ENCODE measurements around the gene MAS1L. TPM values are rescaled to one million over a fixed set of nuclear protein-coding genes. Genes with fewer than 3 reads are reported as not detected.

The MAS1L gene
- total RNA-seq, 1 experiment from 2014 or later, result not detected

DNA sequence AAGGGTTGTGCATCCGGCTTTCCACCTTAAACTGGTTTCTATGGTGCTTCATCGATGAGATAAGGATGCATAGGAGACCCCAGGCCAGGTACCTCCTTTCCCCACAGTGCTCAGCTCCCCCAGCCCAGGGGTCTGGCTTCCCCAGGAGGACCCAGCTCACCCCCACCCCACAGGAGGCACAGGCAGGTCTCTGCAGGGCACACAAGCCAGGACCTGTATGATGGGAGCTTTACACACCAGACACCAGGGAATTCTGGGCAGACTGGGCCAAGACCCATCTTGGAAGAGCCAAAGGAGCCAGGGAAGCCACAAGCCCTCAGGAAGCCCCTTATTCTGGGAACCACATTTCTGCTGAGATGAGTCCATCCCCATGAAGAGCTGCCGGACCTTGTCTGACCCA lies 42.2 kb upstream of the MAS1L start:
- intact Hi-C loops (cut with micrococcal nuclease), result no loop called here
- TF ChIP-seq SIN3A (IDR thresholded peaks at IDR 0.05; ENCODE audit: low read depth) (no peak), SRF (IDR thresholded peaks at IDR 0.05; ENCODE audit: low read depth) (no peak), YY1 (IDR thresholded peaks at IDR 0.05; ENCODE audit: extremely low read depth, insufficient replicate concordance, low read depth, low read length) (no peak), CBX3 (IDR thresholded peaks at IDR 0.05; ENCODE audit: low read depth) (no peak)
- ATAC-seq (no peak), DNase-seq (ENCODE audit: low read depth, low spot score) (no peak)
- no TSS peak for BruUV-seq (replicated peaks)
- RAD21 ChIA-PET (ENCODE audit: low non-redundant PET in 1 of 2, low total read pairs in 2 of 2, uncharacterized antibody in 2 of 2, unreplicated experiment in 2 of 2), result no interaction called here
- Histone ChIP-seq H3K9ac (ENCODE audit: low read length) (no peak overlapping the region), H3K79me2 (ENCODE audit: insufficient read depth, low read length) (no peaks in the 10 kb centered on the region), H3K27me3 (ENCODE audit: insufficient read depth, low read length) (no peaks in the 10 kb centered on the region), H3K4me2 (ENCODE audit: low read length) (no peak overlapping the region), H2AFZ (ENCODE audit: low read depth, low read length, poor library complexity, severe bottlenecking) (no peak overlapping the region), H3K9me2 (ENCODE audit: insufficient read depth) (no peaks in the 10 kb centered on the region), H3K36me3 (ENCODE audit: control insufficient read depth in 1 of 2, insufficient read depth in 2 of 2, low read length in 2 of 2) (no peaks in the 10 kb centered on the region), H3K27ac (ENCODE audit: low read depth, low read length) (no peak overlapping the region), H3K4me3 (replicated peaks in 1 of 2; ENCODE audit: low read depth in 1 of 2, low read length in 2 of 2) (no peak overlapping the region), H3K9me3 (ENCODE audit: control insufficient read depth in 1 of 2, insufficient read depth in 1 of 2, low read depth in 1 of 2, low read length in 2 of 2) (no peaks in the 10 kb centered on the region), H3K4me1 (ENCODE audit: control insufficient read depth in 1 of 2, insufficient read depth in 2 of 2, low read length in 2 of 2) (no peaks in the 10 kb centered on the region), H4K20me1 (ENCODE audit: insufficient read depth) (no peaks in the 10 kb centered on the region)
- CTCF ChIA-PET, result no interaction called here
- POLR2A ChIA-PET, result no interaction called here

DNA sequence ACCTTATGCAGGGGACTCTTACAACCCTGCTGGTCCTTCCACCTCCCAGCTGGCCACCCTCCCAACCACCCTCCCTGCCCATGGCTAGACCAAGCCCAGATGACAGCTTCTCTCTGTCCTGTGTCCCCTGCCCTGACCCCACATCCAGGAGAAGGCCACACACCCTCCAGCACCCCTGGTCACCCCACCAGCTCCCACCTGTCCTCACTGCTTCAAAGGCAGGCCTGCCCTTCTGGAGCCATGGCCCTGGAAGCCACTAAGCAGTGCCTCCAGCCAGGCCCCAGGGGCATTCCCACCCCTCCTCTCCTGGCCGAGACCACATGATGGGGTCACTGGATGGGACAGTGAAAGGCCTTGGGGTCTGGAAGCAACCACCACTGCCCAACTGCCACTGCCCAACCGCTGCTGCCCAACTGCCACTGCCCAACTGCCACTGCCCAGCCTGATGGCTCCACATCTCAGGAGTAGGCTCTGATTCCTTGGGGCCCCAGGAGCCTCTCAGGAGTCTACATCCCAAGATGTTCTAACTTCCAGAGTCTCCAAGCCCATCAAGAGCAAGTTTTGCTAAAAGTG lies 41.3 kb upstream of the MAS1L start:
- Histone ChIP-seq H3K27me3 (ENCODE audit: insufficient read depth, low read length) (no peaks in the 10 kb centered on the region), H3K9me2 (ENCODE audit: insufficient read depth) (no peaks in the 10 kb centered on the region), H3K4me2 (ENCODE audit: low read length) (no peak overlapping the region), H2AFZ (ENCODE audit: low read depth, low read length, poor library complexity, severe bottlenecking) (no peak overlapping the region), H3K4me3 (replicated peaks in 1 of 2; ENCODE audit: low read depth in 1 of 2, low read length in 2 of 2) (no peak overlapping the region), H3K9ac (ENCODE audit: low read length) (no peak overlapping the region), H3K79me2 (ENCODE audit: insufficient read depth, low read length) (no peaks in the 10 kb centered on the region), H4K20me1 (ENCODE audit: insufficient read depth) (no peaks in the 10 kb centered on the region), H3K4me1 (ENCODE audit: control insufficient read depth in 1 of 2, insufficient read depth in 2 of 2, low read length in 2 of 2) (no peaks in the 10 kb centered on the region), H3K27ac (ENCODE audit: low read depth, low read length) (no peak overlapping the region), H3K36me3 (ENCODE audit: control insufficient read depth in 1 of 2, insufficient read depth in 2 of 2, low read length in 2 of 2) (no peaks in the 10 kb centered on the region), H3K9me3 (ENCODE audit: control insufficient read depth in 1 of 2, insufficient read depth in 1 of 2, low read depth in 1 of 2, low read length in 2 of 2) (no peaks in the 10 kb centered on the region)
- CTCF ChIA-PET, result no interaction called here
- RAD21 ChIA-PET (ENCODE audit: low non-redundant PET in 1 of 2, low total read pairs in 2 of 2, uncharacterized antibody in 2 of 2, unreplicated experiment in 2 of 2), result no interaction called here
- POLR2A ChIA-PET, result no interaction called here
- intact Hi-C loops (cut with micrococcal nuclease), result no loop called here
- ATAC-seq, result no peak
- no TSS peak for BruUV-seq (replicated peaks)
- TF ChIP-seq, protein P1, sequence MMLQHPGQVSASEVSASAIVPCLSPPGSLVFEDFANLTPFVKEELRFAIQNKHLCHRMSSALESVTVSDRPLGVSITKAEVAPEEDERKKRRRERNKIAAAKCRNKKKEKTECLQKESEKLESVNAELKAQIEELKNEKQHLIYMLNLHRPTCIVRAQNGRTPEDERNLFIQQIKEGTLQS (IDR thresholded peaks at IDR 0.05), result no peak
- TF ChIP-seq, protein P2, sequence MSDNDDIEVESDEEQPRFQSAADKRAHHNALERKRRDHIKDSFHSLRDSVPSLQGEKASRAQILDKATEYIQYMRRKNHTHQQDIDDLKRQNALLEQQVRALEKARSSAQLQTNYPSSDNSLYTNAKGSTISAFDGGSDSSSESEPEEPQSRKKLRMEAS (IDR thresholded peaks at IDR 0.05), result no peak
- no peak for TF ChIP-seq CEBPB (IDR thresholded peaks at IDR 0.05; ENCODE audit: low read depth)
- TF ChIP-seq JUND (IDR thresholded peaks at IDR 0.05), result no peak
- TF ChIP-seq, protein P3, sequence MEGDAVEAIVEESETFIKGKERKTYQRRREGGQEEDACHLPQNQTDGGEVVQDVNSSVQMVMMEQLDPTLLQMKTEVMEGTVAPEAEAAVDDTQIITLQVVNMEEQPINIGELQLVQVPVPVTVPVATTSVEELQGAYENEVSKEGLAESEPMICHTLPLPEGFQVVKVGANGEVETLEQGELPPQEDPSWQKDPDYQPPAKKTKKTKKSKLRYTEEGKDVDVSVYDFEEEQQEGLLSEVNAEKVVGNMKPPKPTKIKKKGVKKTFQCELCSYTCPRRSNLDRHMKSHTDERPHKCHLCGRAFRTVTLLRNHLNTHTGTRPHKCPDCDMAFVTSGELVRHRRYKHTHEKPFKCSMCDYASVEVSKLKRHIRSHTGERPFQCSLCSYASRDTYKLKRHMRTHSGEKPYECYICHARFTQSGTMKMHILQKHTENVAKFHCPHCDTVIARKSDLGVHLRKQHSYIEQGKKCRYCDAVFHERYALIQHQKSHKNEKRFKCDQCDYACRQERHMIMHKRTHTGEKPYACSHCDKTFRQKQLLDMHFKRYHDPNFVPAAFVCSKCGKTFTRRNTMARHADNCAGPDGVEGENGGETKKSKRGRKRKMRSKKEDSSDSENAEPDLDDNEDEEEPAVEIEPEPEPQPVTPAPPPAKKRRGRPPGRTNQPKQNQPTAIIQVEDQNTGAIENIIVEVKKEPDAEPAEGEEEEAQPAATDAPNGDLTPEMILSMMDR (IDR thresholded peaks at IDR 0.05 in 2 of 3, conservative IDR thresholded peaks at IDR 0.05 in 1 of 3; ENCODE audit: borderline replicate concordance in 1 of 3, insufficient read depth in 1 of 3, low read depth in 2 of 3, low read length in 2 of 3), result no peak
- TF ChIP-seq FOSL1 (IDR thresholded peaks at IDR 0.05; ENCODE audit: low read depth), result no peak
- TF ChIP-seq SRF (IDR thresholded peaks at IDR 0.05; ENCODE audit: low read depth), result no peak
- no peak for TF ChIP-seq TCF7L2 (IDR thresholded peaks at IDR 0.05; ENCODE audit: borderline replicate concordance, extremely low read depth, insufficient read depth, insufficient read length)
- no peak for TF ChIP-seq ZFX (IDR thresholded peaks at IDR 0.05)
- no peak for DNase-seq (ENCODE audit: low read depth, low spot score)

Measured in HCT116 (cell line).